ENCODE measurements around the gene RAB3GAP2.

DNA sequence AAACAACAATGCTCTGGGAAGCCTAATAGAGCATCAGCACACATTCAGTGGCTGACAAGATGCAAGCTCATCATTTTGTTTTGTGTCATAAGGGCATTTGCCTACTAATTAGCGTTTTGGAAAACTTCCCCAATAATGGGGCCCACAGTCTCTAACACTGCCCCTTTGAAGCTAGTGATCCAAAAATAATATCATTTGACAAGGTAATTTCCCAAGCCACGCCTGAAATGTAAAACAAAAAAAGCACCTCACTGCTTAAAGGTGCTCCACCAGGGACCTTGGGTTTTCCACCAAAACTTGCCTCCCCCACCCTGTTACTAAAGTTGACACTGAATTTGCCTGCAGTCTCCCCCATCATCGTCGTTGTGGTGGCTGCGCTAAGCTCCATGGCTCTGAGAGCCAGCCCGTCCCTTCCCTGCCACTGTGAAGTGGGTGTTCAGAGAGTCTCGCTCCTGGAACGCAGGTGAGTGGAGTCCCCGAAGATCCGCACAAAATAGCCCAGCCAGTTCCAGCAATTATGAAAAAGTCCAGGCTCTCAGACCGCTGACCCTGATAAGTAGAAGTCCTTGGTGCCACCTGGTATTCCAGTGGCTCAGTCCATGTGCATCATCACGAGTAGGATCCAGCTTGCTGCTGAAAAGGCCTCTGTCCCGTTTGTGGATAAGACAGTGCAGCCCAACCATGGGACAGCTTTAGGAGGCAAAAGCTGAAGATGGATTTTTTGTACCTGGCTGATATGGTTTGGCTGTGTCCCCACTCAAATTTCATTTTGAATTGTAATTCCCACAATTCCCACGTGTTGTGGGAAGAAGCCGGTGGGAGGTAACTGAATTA is 52.2 kb downstream of the RAB3GAP2 start:
- TF ChIP-seq, protein P1, sequence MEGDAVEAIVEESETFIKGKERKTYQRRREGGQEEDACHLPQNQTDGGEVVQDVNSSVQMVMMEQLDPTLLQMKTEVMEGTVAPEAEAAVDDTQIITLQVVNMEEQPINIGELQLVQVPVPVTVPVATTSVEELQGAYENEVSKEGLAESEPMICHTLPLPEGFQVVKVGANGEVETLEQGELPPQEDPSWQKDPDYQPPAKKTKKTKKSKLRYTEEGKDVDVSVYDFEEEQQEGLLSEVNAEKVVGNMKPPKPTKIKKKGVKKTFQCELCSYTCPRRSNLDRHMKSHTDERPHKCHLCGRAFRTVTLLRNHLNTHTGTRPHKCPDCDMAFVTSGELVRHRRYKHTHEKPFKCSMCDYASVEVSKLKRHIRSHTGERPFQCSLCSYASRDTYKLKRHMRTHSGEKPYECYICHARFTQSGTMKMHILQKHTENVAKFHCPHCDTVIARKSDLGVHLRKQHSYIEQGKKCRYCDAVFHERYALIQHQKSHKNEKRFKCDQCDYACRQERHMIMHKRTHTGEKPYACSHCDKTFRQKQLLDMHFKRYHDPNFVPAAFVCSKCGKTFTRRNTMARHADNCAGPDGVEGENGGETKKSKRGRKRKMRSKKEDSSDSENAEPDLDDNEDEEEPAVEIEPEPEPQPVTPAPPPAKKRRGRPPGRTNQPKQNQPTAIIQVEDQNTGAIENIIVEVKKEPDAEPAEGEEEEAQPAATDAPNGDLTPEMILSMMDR (IDR thresholded peaks at IDR 0.05) = no peak
- no peak for TF ChIP-seq POLR2A (IDR thresholded peaks at IDR 0.05)

Data from thyroid gland (tissue), 4 donors.